ENCODE data around the gene FMN2.
"Not testable (repeated sequence)": the region's sequence is repeated elsewhere in the genome, so short reads cannot be mapped to it uniquely, and the experiment has no call there.

FMN2 gene

DNA sequence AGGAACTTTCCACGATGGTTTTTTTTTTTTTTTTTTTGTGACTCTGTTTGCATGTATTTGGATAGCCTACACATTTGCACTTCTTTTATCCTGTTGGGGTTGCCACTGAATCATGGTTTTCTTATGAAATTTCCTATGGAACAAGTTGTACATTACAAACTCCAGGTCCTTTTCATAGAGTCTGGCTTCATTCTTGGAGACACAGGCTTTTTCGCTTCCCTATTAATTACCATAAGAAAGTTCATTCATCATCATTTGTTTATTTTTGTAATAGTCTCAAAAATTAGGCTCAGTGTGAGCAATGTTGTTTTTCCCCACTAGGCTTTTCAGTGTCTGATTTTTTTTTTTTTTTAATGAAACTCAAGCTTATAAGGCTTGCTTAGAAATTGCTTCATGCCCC, 179.4 kb downstream of the FMN2 start:
- no peaks in the 10 kb centered on the region for H3K4me1 ChIP-seq (ENCODE audit: control insufficient read depth, low read depth, low read length)
- no peak overlapping the region for H3K23ac ChIP-seq (ENCODE audit: low read length)
- no peaks in the 10 kb centered on the region for H3K27me3 ChIP-seq (ENCODE audit: insufficient read depth, low read length, poor library complexity)
- H4K8ac ChIP-seq (ENCODE audit: low read depth, low read length): no peak overlapping the region
- no peak overlapping the region for H3K27ac ChIP-seq (ENCODE audit: low read depth, low read length)
- H3K18ac ChIP-seq (ENCODE audit: low read length): no peak overlapping the region
- DNase-seq: no peak
- H2BK120ac ChIP-seq (ENCODE audit: low read depth, low read length): no peak overlapping the region
- no peak overlapping the region for H2AK5ac ChIP-seq (ENCODE audit: low read length)
- no peak overlapping the region for H3K4me2 ChIP-seq (ENCODE audit: low read length)
- H2BK5ac ChIP-seq (ENCODE audit: low read length): no peak overlapping the region
- H3K36me3 ChIP-seq (ENCODE audit: control insufficient read depth, insufficient read depth, low read length): no peaks in the 10 kb centered on the region
- H3K79me1 ChIP-seq (ENCODE audit: low read length): no peaks in the 10 kb centered on the region
- H3K79me2 ChIP-seq (ENCODE audit: control insufficient read depth, insufficient read depth, low read length): no peaks in the 10 kb centered on the region
- no peak overlapping the region for H3K4me3 ChIP-seq (ENCODE audit: low read length)
- no peak overlapping the region for H3K56ac ChIP-seq (ENCODE audit: low read length)
- H3K4ac ChIP-seq (ENCODE audit: low read depth, low read length): no peak overlapping the region
- no peak overlapping the region for H4K5ac ChIP-seq (ENCODE audit: low read length)
- no peak overlapping the region for H3K9ac ChIP-seq (ENCODE audit: low read length)
- no CpG with 5 or more reads among the region's 2 CpGs for WGBS (ENCODE audit: extremely low coverage, insufficient coverage, low lambda C conversion rate)
- H2BK15ac ChIP-seq (replicated peaks; ENCODE audit: low read depth): no peak overlapping the region

DNA sequence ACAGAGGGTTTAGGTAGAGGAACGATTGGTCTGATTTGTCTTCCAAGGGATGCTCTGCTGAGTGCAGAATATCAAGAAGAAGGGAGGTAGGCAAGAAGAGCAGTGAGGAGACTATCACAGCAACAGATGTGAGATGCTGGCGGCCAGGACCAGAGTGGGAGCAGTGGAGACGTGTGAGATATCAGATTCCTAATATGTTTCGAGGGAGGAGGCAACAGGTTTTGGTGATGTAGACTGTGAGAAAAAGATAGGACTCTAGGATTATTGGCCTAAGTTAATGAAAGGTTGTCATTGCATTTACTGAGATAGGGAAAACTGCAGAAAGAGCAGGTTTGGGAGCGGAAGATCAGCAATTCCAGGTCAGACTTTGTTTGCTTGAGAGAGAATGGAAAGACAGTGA, 182.9 kb downstream of the FMN2 start:
- Histone ChIP-seq H3K79me1 (ENCODE audit: low read length) (no peaks in the 10 kb centered on the region), H3K27ac (ENCODE audit: low read depth, low read length) (no peak overlapping the region), H3K18ac (ENCODE audit: low read length) (no peak overlapping the region), H3K36me3 (ENCODE audit: control insufficient read depth, insufficient read depth, low read length) (no peaks in the 10 kb centered on the region), H3K56ac (ENCODE audit: low read length) (no peak overlapping the region), H2AK5ac (ENCODE audit: low read length) (no peak overlapping the region), H3K4me1 (ENCODE audit: control insufficient read depth, low read depth, low read length) (no peaks in the 10 kb centered on the region), H3K27me3 (ENCODE audit: insufficient read depth, low read length, poor library complexity) (no peaks in the 10 kb centered on the region), H2BK15ac (replicated peaks; ENCODE audit: low read depth) (no peak overlapping the region), H4K8ac (ENCODE audit: low read depth, low read length) (no peak overlapping the region), H3K23ac (ENCODE audit: low read length) (no peak overlapping the region), H2BK120ac (ENCODE audit: low read depth, low read length) (no peak overlapping the region), H4K5ac (ENCODE audit: low read length) (no peak overlapping the region), H3K4me2 (ENCODE audit: low read length) (no peak overlapping the region), H3K9ac (ENCODE audit: low read length) (no peak overlapping the region), H3K4me3 (ENCODE audit: low read length) (no peak overlapping the region), H3K4ac (ENCODE audit: low read depth, low read length) (no peak overlapping the region), H2BK5ac (ENCODE audit: low read length) (no peak overlapping the region), H3K79me2 (ENCODE audit: control insufficient read depth, insufficient read depth, low read length) (no peaks in the 10 kb centered on the region)
- no CpG with 5 or more reads among the region's 5 CpGs for WGBS (ENCODE audit: extremely low coverage, insufficient coverage, low lambda C conversion rate)
- DNase-seq: no peak

DNA sequence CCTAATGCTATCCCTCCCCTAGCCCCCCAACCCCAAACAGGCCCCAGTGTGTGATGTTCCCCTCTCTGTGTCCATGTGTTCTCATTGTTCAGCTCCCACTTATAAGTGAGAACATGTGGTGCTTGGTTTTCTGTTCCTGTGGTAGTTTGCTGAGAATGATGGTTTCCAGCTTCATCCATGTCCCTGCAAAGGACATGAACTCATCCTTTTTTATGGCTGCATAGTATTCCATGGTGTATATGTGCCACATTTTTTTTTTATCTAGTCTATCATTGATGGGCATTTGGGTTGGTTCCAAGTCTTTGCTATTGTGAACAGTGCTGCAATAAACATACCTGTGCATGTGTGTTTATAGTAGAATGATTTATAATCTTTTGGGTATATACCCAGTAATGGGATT, 183.5 kb downstream of the FMN2 start:
- H3K4me2 ChIP-seq (ENCODE audit: low read length); H3K4me1 ChIP-seq (ENCODE audit: control insufficient read depth, low read depth, low read length); DNase-seq; H2BK5ac ChIP-seq (ENCODE audit: low read length); H3K27ac ChIP-seq (ENCODE audit: low read depth, low read length); H3K56ac ChIP-seq (ENCODE audit: low read length); H3K27me3 ChIP-seq (ENCODE audit: insufficient read depth, low read length, poor library complexity); H3K18ac ChIP-seq (ENCODE audit: low read length); H4K8ac ChIP-seq (ENCODE audit: low read depth, low read length); H3K23ac ChIP-seq (ENCODE audit: low read length); H3K36me3 ChIP-seq (ENCODE audit: control insufficient read depth, insufficient read depth, low read length); H2AK5ac ChIP-seq (ENCODE audit: low read length); H2BK15ac ChIP-seq (replicated peaks; ENCODE audit: low read depth); H3K9ac ChIP-seq (ENCODE audit: low read length); H4K5ac ChIP-seq (ENCODE audit: low read length); H3K4ac ChIP-seq (ENCODE audit: low read depth, low read length); H2BK120ac ChIP-seq (ENCODE audit: low read depth, low read length); H3K79me2 ChIP-seq (ENCODE audit: control insufficient read depth, insufficient read depth, low read length); H3K4me3 ChIP-seq (ENCODE audit: low read length); H3K79me1 ChIP-seq (ENCODE audit: low read length): not testable (repeated sequence)

DNA sequence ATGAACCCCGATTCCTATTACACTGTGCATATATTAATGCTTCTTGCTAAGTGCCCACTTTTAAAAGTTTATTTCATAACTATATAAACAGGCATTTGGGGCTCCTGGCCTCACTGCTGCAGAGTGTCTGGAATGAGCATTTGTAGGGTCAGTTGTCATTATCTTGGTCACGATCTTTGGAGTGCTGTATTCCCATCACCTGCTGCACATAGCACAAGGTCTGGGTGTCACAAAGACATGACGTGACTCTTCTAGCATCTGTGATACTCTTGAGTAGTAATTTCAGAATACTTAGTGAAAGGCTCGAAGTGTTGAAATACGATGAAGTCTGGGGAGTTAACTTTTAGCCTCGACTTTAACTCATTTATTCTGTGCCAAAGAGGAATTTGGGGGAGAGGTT, 186.4 kb downstream of the FMN2 start:
- Histone ChIP-seq H2BK15ac (replicated peaks; ENCODE audit: low read depth) (no peak overlapping the region), H3K9ac (ENCODE audit: low read length) (no peak overlapping the region), H3K27me3 (ENCODE audit: insufficient read depth, low read length, poor library complexity) (no peaks in the 10 kb centered on the region), H3K56ac (ENCODE audit: low read length) (no peak overlapping the region), H2AK5ac (ENCODE audit: low read length) (no peak overlapping the region), H3K4me1 (ENCODE audit: control insufficient read depth, low read depth, low read length) (no peaks in the 10 kb centered on the region), H3K4ac (ENCODE audit: low read depth, low read length) (no peak overlapping the region), H3K4me3 (ENCODE audit: low read length) (no peak overlapping the region), H3K18ac (ENCODE audit: low read length) (no peak overlapping the region), H4K8ac (ENCODE audit: low read depth, low read length) (no peak overlapping the region), H3K27ac (ENCODE audit: low read depth, low read length) (no peak overlapping the region), H2BK5ac (ENCODE audit: low read length) (no peak overlapping the region), H2BK120ac (ENCODE audit: low read depth, low read length) (no peak overlapping the region), H3K79me1 (ENCODE audit: low read length) (no peaks in the 10 kb centered on the region), H3K79me2 (ENCODE audit: control insufficient read depth, insufficient read depth, low read length) (no peaks in the 10 kb centered on the region), H3K23ac (ENCODE audit: low read length) (no peak overlapping the region), H4K5ac (ENCODE audit: low read length) (no peak overlapping the region), H3K4me2 (ENCODE audit: low read length) (no peak overlapping the region), H3K36me3 (ENCODE audit: control insufficient read depth, insufficient read depth, low read length) (no peaks in the 10 kb centered on the region)
- DNase-seq: no peak
- WGBS (ENCODE audit: extremely low coverage, insufficient coverage, low lambda C conversion rate): no CpG with 5 or more reads among the region's 6 CpGs

DNA sequence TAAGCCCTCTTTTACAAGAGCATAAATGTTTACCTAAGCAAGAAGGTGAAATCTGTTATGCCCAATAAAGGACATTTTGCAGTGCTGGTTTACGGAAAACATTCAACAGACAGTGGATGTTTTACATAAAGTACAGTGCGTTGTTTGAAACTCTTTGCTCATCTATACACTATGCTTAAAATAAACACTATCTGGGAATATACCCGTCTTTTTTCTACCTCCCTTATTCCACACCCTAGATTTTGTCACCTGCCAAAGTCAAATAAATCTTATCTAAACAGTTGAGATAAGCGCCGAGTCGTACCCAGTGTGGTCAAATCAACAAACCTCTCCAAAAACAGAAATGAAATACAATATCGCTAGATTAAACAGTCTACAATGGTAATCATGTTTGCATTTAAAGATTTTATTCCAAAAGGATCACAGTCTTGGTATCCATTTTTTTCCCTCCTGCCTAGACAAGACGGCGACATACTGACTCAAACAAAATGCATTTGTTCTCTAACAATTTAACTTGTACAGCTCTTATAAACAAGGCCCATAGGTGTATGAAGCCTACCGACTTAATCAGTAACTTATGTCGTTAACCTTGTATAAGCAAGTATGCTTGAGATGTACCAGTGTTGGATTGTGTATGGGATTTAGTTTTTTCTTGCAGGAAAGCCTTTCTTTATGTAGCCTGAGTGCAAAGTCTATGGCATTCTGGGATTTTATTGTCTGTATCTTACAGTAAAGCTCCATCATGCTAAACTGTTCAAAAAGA, 189.1 kb downstream of the FMN2 start:
- Histone ChIP-seq H4K5ac (ENCODE audit: low read length) (no peak overlapping the region), H2BK120ac (ENCODE audit: low read depth, low read length) (no peak overlapping the region), H4K8ac (ENCODE audit: low read depth, low read length) (no peak overlapping the region), H3K79me1 (ENCODE audit: low read length) (no peaks in the 10 kb centered on the region), H2BK5ac (ENCODE audit: low read length) (no peak overlapping the region), H2AK5ac (ENCODE audit: low read length) (no peak overlapping the region), H3K4ac (ENCODE audit: low read depth, low read length) (no peak overlapping the region), H3K9ac (ENCODE audit: low read length) (no peak overlapping the region), H3K4me1 (ENCODE audit: control insufficient read depth, low read depth, low read length) (no peaks in the 10 kb centered on the region), H3K4me2 (ENCODE audit: low read length) (no peak overlapping the region), H3K56ac (ENCODE audit: low read length) (no peak overlapping the region), H3K27me3 (ENCODE audit: insufficient read depth, low read length, poor library complexity) (no peaks in the 10 kb centered on the region), H3K18ac (ENCODE audit: low read length) (no peak overlapping the region), H3K4me3 (ENCODE audit: low read length) (no peak overlapping the region), H3K27ac (ENCODE audit: low read depth, low read length) (no peak overlapping the region), H3K36me3 (ENCODE audit: control insufficient read depth, insufficient read depth, low read length) (no peaks in the 10 kb centered on the region), H3K23ac (ENCODE audit: low read length) (no peak overlapping the region), H3K79me2 (ENCODE audit: control insufficient read depth, insufficient read depth, low read length) (no peaks in the 10 kb centered on the region), H2BK15ac (replicated peaks; ENCODE audit: low read depth) (no peak overlapping the region)
- no peak for DNase-seq
- no CpG with 5 or more reads among the region's 11 CpGs for WGBS (ENCODE audit: extremely low coverage, insufficient coverage, low lambda C conversion rate)

Measured in mesendoderm (in vitro differentiated cells).